Esophagus squamous epithelium (tissue), 4 donors: Measurements from ENCODE around the gene ERC2.

Experiments used
- POLR2A ChIP-seq, 4 donors: fragments of 450-650 bp; IDR thresholded peaks; one replicate each; pipeline ENCODE4 v1.6.1; 2017; ENCODE audit warnings: antibody characterized with exemption in 4 of 4, mild to moderate bottlenecking in 4 of 4, moderate library complexity in 3 of 4
- TF ChIP-seq, protein P1 (sequence below), 6 experiments: fragments of 450-650 bp in 4 of 6; fragments of 200-600 bp in 2 of 6; sonication (generic) in 2 of 6; IDR thresholded peaks; one replicate each; pipeline ENCODE4 v1.5.1; 2016 to 2019; ENCODE audit warnings: antibody characterized with exemption in 6 of 6, mild to moderate bottlenecking in 4 of 6, moderate library complexity in 4 of 6

DNA sequence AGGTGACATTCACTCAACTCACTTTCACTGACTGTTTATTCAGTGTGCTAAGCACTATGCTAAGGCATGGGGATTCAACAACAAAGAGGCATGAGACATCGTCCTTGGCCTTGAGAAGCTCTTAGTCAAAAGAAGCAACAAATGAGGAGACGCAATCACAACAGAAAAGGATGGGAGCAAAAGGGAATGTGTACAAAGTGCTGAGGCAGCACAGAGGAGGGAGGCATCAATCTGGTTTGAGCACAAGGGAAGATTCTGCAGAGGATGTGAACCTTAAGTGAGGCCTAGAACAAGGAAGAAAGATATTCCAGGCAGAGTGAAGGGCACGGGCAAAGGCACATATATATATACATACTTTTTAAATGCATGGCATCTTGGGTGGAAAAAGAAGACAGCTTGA is 151.3 kb downstream of the ERC2 start:
- TF ChIP-seq, protein P1, sequence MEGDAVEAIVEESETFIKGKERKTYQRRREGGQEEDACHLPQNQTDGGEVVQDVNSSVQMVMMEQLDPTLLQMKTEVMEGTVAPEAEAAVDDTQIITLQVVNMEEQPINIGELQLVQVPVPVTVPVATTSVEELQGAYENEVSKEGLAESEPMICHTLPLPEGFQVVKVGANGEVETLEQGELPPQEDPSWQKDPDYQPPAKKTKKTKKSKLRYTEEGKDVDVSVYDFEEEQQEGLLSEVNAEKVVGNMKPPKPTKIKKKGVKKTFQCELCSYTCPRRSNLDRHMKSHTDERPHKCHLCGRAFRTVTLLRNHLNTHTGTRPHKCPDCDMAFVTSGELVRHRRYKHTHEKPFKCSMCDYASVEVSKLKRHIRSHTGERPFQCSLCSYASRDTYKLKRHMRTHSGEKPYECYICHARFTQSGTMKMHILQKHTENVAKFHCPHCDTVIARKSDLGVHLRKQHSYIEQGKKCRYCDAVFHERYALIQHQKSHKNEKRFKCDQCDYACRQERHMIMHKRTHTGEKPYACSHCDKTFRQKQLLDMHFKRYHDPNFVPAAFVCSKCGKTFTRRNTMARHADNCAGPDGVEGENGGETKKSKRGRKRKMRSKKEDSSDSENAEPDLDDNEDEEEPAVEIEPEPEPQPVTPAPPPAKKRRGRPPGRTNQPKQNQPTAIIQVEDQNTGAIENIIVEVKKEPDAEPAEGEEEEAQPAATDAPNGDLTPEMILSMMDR (IDR thresholded peaks at IDR 0.05), result no peak
- TF ChIP-seq POLR2A (IDR thresholded peaks at IDR 0.05), result no peak
